GM10266 (cell line): Measurements from ENCODE around the gene PHF10.

Experiments used
- DNase-seq: peaks from one replicate; pipeline ENCODE4 v3.0.0; 2012; ENCODE audit errors: extremely low spot score
- CTCF ChIP-seq: IDR thresholded peaks from 2 replicates; pipeline ENCODE4 v1.5.1; 2012; ENCODE audit warnings: mild to moderate bottlenecking, low read depth; ENCODE audit not compliant: control insufficient read depth, insufficient read depth; ENCODE audit errors: missing control alignments

The PHF10 gene

GRCh38 chr6:169752074-169752623, 27.8 kb upstream of the PHF10 start:
- DNase-seq, result peak; percentile 29
- TF ChIP-seq CTCF, result no peak

GRCh38 chr6:169751242-169752073, 27.2 kb upstream of the PHF10 start, which contains the start of the genes DYNLT2 and ERMARD:
Gene DYNLT2, minus strand, starts transcription at chr6:169751572. Its CDS starts 114 bp downstream, at chr6:169751458.
Gene ERMARD, plus strand, starts transcription at chr6:169751622. Its CDS starts 36 bp downstream, at chr6:169751658.
- TF ChIP-seq CTCF, result no peak
- DNase-seq, result peak; percentile 92

DNA sequence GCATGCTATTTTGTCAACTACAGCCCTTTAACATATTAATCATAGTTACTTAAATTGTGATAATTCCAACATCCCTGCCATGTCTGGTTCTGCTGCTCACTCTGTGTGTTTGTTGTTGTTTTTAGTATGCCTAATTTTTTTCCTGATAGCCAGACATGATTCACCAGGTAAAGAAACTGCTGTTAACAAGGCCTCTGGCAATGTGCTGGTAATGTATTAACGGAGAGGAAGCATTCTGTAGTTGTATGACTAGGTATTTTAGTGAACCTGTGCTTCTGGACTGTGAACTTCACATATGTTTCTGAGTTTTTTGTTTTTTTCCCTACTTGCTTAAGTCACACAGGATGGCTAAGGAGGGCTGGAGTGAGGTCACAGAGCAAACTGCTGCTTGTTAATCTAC, 22.3 kb upstream of the PHF10 start:
- no peak for DNase-seq
- no peak for TF ChIP-seq CTCF

DNA sequence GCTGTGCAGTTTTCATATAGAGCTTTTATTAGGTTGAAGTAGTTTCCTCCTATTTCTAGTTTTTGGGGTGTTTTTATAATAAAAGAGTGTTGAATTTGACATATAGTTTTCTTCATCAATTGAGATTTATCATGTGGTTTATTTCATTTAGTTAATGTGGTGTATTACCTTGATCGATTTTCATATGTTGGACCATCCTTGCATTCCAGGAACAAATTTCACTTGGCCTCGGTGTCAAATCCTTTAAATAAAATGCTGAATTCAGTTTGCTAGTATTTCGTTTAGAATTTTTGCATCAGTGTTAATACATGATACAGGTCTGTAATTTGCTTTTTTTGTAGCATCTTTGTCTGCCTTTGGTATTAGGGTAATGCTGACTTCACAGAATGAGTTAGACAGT, 21.1 kb upstream of the PHF10 start:
- no peak for DNase-seq
- TF ChIP-seq CTCF, result no peak

DNA sequence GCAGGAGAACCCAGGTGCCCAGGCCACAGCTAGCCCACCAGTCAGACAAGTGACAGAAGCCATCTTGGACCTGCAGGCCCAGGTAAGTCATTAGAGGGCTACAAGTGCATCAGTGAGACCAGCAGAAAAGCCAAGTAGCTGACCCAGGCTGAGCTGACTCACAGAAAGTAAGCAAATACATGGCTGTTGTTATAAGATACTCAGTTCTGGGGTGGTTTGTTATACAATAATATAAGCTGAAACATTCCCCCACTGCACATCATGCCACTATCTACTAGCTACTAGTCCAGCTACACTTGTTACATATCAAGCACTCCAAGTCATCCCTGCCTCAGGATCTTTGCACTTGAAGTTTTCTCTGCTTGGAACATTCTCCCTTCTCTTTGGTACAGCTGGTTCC, 17.0 kb upstream of the PHF10 start:
- no peak for TF ChIP-seq CTCF
- no peak for DNase-seq

DNA sequence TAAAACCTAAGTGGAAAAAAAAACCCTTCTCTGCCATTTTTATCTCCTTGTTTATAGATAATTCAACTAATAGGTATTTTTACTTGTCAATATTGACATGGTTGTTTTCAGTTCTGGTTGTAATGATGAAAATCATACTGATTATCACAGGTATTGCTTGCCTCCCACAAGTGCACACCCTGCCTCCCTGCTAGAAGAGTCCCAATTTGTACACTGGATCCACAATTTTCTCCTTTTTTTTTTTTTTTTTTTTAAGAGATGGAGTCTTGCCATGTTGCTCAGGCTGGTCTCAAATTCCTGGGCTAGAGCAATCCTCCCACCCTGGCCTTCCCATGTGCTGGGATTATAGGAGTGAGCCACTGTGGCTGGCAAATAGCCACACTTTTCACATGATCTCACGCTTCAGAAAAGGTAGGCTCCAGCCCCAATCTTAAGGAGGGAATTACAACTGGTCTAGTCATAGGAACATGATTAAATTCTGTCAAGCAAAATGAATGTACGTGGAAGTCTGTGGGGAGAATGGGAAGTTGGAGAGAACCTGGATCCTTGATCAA, 14.8 kb upstream of the PHF10 start:
- no peak for TF ChIP-seq CTCF
- no peak for DNase-seq
